Measurements from ENCODE around the gene MAGEH1. TPM values are rescaled to one million over a fixed set of nuclear protein-coding genes. Genes with fewer than 3 reads are reported as not detected.
"Not testable (repeated sequence)": the region's sequence is repeated elsewhere in the genome, so short reads cannot be mapped to it uniquely, and the experiment has no call there.

The MAGEH1 gene
- total and polyA plus RNA-seq, 2 of the 4 experiments (the other 2 are of a cell fraction), result 22.4 to 29.2 TPM

DNA sequence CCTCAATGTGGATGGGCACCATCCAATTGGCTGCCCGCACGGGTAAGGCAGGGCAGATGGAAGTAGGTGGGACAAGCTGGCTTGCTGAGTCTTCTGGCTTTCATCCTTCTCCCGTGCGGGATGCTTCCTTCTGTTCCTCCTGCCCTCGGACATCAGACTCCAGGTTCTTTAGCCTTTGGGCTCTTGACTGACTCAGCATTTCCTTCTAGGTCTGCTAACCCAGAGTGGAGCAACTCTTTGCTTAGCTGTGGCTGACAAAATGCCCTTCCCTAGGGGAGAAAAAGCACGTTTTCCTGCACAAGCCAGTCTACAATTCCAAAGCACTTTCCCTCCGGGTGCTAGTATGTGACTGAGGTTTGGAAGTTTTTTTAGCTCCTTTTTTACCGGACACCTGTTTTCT lies 28.0 kb downstream of the MAGEH1 start:
- POLR2A ChIA-PET (ENCODE audit: unreplicated experiment); intact Hi-C loops (cut with micrococcal nuclease); H2AK9ac ChIP-seq (replicated peaks; ENCODE audit: low read depth, low read length, poor library complexity); BruUV-seq (replicated peaks); H2BK20ac ChIP-seq (ENCODE audit: low read depth, low read length); H2BK5ac ChIP-seq (ENCODE audit: low read depth, low read length, poor library complexity, severe bottlenecking); H2AK5ac ChIP-seq (ENCODE audit: low read depth, low read length); DNase-seq; CTCF ChIA-PET; H4K20me1 ChIP-seq (ENCODE audit: insufficient read depth, low read length); H2BK15ac ChIP-seq (ENCODE audit: low read depth, low read length); H3K4me3 ChIP-seq (ENCODE audit: insufficient read depth, low read depth, low read length); H3K56ac ChIP-seq (ENCODE audit: extremely low read depth, insufficient read depth, low read length); H3K27me3 ChIP-seq (ENCODE audit: control insufficient read depth, insufficient read depth, low read length); H3K27ac ChIP-seq (ENCODE audit: insufficient read depth, low read length); H4K5ac ChIP-seq (ENCODE audit: low read depth, low read length); ATAC-seq (ENCODE audit: low read depth); H2BK120ac ChIP-seq (ENCODE audit: low read depth, low read length); H4K8ac ChIP-seq (ENCODE audit: low read depth in 2 of 2, low read length in 2 of 2); H3K36me3 ChIP-seq (ENCODE audit: control insufficient read depth, insufficient read depth, low read length); H3K9ac ChIP-seq (ENCODE audit: low read depth, low read length); H2AFZ ChIP-seq (replicated peaks; ENCODE audit: low read length, poor library complexity); H3K4me1 ChIP-seq (ENCODE audit: control insufficient read depth, insufficient read depth, low read length); H4K91ac ChIP-seq (ENCODE audit: insufficient read depth, low read depth, low read length); dilution Hi-C loops (cut with HindIII; ENCODE audit: low sequenced_read_pairs, unreplicated experiment); H3K9me3 ChIP-seq (ENCODE audit: control insufficient read depth, insufficient read depth, low read length); H3K9me1 ChIP-seq (ENCODE audit: insufficient read depth, low read length); H3K79me1 ChIP-seq (ENCODE audit: low read depth in 1 of 2, low read length in 2 of 2); H3K18ac ChIP-seq (ENCODE audit: low read depth, low read length); H3K23ac ChIP-seq (ENCODE audit: low read depth, low read length); H3K4me2 ChIP-seq (ENCODE audit: low read depth, low read length); H3K4ac ChIP-seq (ENCODE audit: low read depth, low read length); H3K14ac ChIP-seq (replicated peaks; ENCODE audit: low read depth, low read length): not testable (repeated sequence)
- 60% methylated on average over 1 of the region's 8 CpGs; no CpG with 5 or more reads in 1 of the 2 experiments for WGBS, 2 experiments (ENCODE audit: extremely low coverage in 2 of 2, insufficient read length in 1 of 2)
- in situ Hi-C loops (cut with MboI; ENCODE audit: low sequenced_read_pairs), result loop anchor here (25.0 kb wide), 1 partner anchor 232 kb away; the partner anchor contains the start of gene RRAGB
